H1 (cell line): ENCODE data around the gene SATB2. TPM values are rescaled to one million over a fixed set of nuclear protein-coding genes. Genes with fewer than 3 reads are reported as not detected.

Experiments
- CTCF ChIA-PET: fragments of 300-600 bp; sonication (Branson Sonifier 250); formaldehyde crosslinking; loops from one replicate; lab custom pipeline; 2021; ENCODE audit not compliant: partially characterized antibody; lab: Charles Lee
- POLR2A ChIA-PET: fragments of 300-600 bp; sonication (Branson Sonifier 250); formaldehyde crosslinking; loops from one replicate; lab custom pipeline; 2021; ENCODE audit warnings: inconsistent platforms; ENCODE audit not compliant: partially characterized antibody; lab: Charles Lee
- DNase-seq, 2 experiments: peaks; one replicate each; pipeline versions ENCODE4 v3.0.0 to v3.0.0-alpha.2; 2010 to 2022; ENCODE audit warnings: low spot score in 2 of 2, low read depth in 1 of 2, mixed read lengths in 1 of 2
- FAIRE-seq: peaks from 2 replicates; lab custom pipeline; 2011; peaks lifted over from hg19 to GRCh38; lab: Jason Lieb, UNC
- H2AFZ ChIP-seq: 2 replicates; pipeline ENCODE4 v1.8.1; 2012; ENCODE audit warnings: low read length, inconsistent platforms
- H2AK5ac ChIP-seq: 2 replicates; pipeline ENCODE4 v1.6.1; 2013; ENCODE audit warnings: low read depth, low read length
- H2BK120ac ChIP-seq: replicated peaks from 2 replicates; pipeline ENCODE3; 2013; ENCODE audit warnings: low read depth, low read length, inconsistent platforms
- H2BK12ac ChIP-seq: 2 replicates; pipeline ENCODE4 v1.6.1; 2013; ENCODE audit warnings: low read depth, low read length
- H2BK15ac ChIP-seq: 2 replicates; pipeline ENCODE4 v1.6.1; 2013; ENCODE audit warnings: low read length
- H2BK20ac ChIP-seq: 2 replicates; pipeline ENCODE4 v1.6.1; 2013; ENCODE audit warnings: low read length
- H2BK5ac ChIP-seq: 2 replicates; pipeline ENCODE4 v1.6.1; 2013; ENCODE audit warnings: low read depth, low read length
- H3K14ac ChIP-seq: 2 replicates; pipeline ENCODE4 v1.6.1; 2013; ENCODE audit warnings: inconsistent platforms; ENCODE audit not compliant: insufficient read length
- H3K18ac ChIP-seq: 2 replicates; pipeline ENCODE4 v1.6.1; 2013; ENCODE audit warnings: low read length; ENCODE audit errors: extremely low read depth
- H3K23ac ChIP-seq: 2 replicates; pipeline ENCODE4 v1.6.1; 2013; ENCODE audit warnings: inconsistent platforms; ENCODE audit not compliant: insufficient read length
- H3K23me2 ChIP-seq: 2 replicates; pipeline ENCODE4 v1.6.1; 2013; ENCODE audit warnings: low read depth, low read length
- H3K27ac ChIP-seq: 2 replicates; pipeline ENCODE4 v1.6.1; 2011; ENCODE audit warnings: low read depth, low read length, inconsistent platforms
- H3K27me3 ChIP-seq, 4 experiments: replicated peaks in 1 of 4; 1 replicate in 1 of 4; 2 replicates in 3 of 4; pipeline versions ENCODE4 v1.6.1 to v1.8.1; 2011 to 2013; ENCODE audit warnings: low read length in 3 of 4, mild to moderate bottlenecking in 3 of 4, inconsistent platforms in 2 of 4, mixed read lengths in 2 of 4, moderate library complexity in 1 of 4; ENCODE audit not compliant: control insufficient read depth in 3 of 4, insufficient read depth in 3 of 4; ENCODE audit errors: extremely low read depth in 1 of 4
- H3K36me3 ChIP-seq, 4 experiments: 2 replicates each; pipeline versions ENCODE4 v1.6.1 to v1.8.1; 2011 to 2013; ENCODE audit warnings: mild to moderate bottlenecking in 4 of 4, low read length in 3 of 4, moderate library complexity in 2 of 4, control low read depth in 1 of 4, inconsistent platforms in 1 of 4; ENCODE audit not compliant: insufficient read depth in 4 of 4, control insufficient read depth in 2 of 4
- H3K4ac ChIP-seq: replicated peaks from 2 replicates; pipeline ENCODE3; 2013; ENCODE audit warnings: low read length, low read depth, mixed read lengths, inconsistent platforms; ENCODE audit not compliant: insufficient read length
- H3K4me1 ChIP-seq, 4 experiments: replicated peaks in 1 of 4; 1 replicate in 1 of 4; 2 replicates in 3 of 4; pipeline versions ENCODE4 v1.6.1 to v1.8.1; 2011 to 2013; ENCODE audit warnings: low read length in 3 of 4, inconsistent platforms in 2 of 4, mixed read lengths in 1 of 4; ENCODE audit not compliant: insufficient read depth in 4 of 4, control insufficient read depth in 3 of 4
- H3K4me2 ChIP-seq, 2 experiments: 2 replicates each; pipeline versions ENCODE4 v1.6.1 to v1.8.1; 2011 to 2013; ENCODE audit warnings: low read depth in 2 of 2, low read length in 2 of 2, control low read depth in 1 of 2, inconsistent platforms in 1 of 2, mild to moderate bottlenecking in 1 of 2; ENCODE audit not compliant: insufficient read depth in 1 of 2
- H3K4me3 ChIP-seq, 4 experiments: fragments of 200-600, 300-600 bp in 1 of 4; sonication (generic), shearing (Covaris generic), sonication (Bioruptor Twin) in 1 of 4; 2 replicates each; pipeline versions ENCODE4 v1.5.1 to v1.8.1; 2011 to 2016; ENCODE audit warnings: low read length in 4 of 4, low read depth in 3 of 4, control low read depth in 2 of 4, inconsistent platforms in 2 of 4, mild to moderate bottlenecking in 2 of 4, mixed read lengths in 1 of 4, moderate library complexity in 1 of 4; ENCODE audit not compliant: insufficient read depth in 2 of 4; ENCODE audit errors: extremely low read depth in 1 of 4
- H3K56ac ChIP-seq: replicated peaks from 2 replicates; pipeline ENCODE3; 2013; ENCODE audit warnings: low read depth, mild to moderate bottlenecking, mixed read lengths, low read length, inconsistent platforms; ENCODE audit not compliant: insufficient read length
- H3K79me1 ChIP-seq: 2 replicates; pipeline ENCODE4 v1.6.1; 2013; ENCODE audit warnings: low read depth, low read length, control low read depth
- H3K79me2 ChIP-seq, 2 experiments: 2 replicates each; pipeline versions ENCODE4 v1.6.1 to v1.8.1; 2012 to 2013; ENCODE audit warnings: low read length in 2 of 2, mild to moderate bottlenecking in 2 of 2, inconsistent platforms in 1 of 2; ENCODE audit not compliant: insufficient read depth in 2 of 2, control insufficient read depth in 1 of 2
- H3K9ac ChIP-seq, 4 experiments: replicated peaks in 1 of 4; 1 replicate in 1 of 4; 2 replicates in 3 of 4; pipeline versions ENCODE4 v1.6.1 to v1.8.1; 2011 to 2013; ENCODE audit warnings: low read depth in 3 of 4, low read length in 3 of 4, control low read depth in 2 of 4, mild to moderate bottlenecking in 2 of 4, moderate library complexity in 2 of 4, inconsistent platforms in 1 of 4; ENCODE audit errors: extremely low read depth in 1 of 4
- H3K9me3 ChIP-seq, 2 experiments: 2 replicates each; pipeline versions ENCODE4 v1.6.1 to v1.8.1; 2012 to 2013; ENCODE audit warnings: mild to moderate bottlenecking in 2 of 2, moderate library complexity in 2 of 2, control low read depth in 1 of 2, inconsistent platforms in 1 of 2, low read depth in 1 of 2, low read length in 1 of 2, mixed read lengths in 1 of 2; ENCODE audit not compliant: insufficient read depth in 2 of 2
- H4K20me1 ChIP-seq, 2 experiments: replicated peaks in 1 of 2; 2 replicates each; pipeline versions ENCODE3 to v1.8.1; 2011 to 2013; ENCODE audit warnings: inconsistent platforms in 2 of 2, low read length in 2 of 2, mild to moderate bottlenecking in 1 of 2; ENCODE audit not compliant: insufficient read depth in 2 of 2, control insufficient read depth in 1 of 2
- H4K5ac ChIP-seq: 2 replicates; pipeline ENCODE4 v1.6.1; 2013; ENCODE audit warnings: low read length, low read depth, mixed read lengths, inconsistent platforms; ENCODE audit not compliant: insufficient read length
- H4K8ac ChIP-seq: 2 replicates; pipeline ENCODE4 v1.8.0; 2013; ENCODE audit warnings: mild to moderate bottlenecking, moderate library complexity, low read length, inconsistent platforms; ENCODE audit not compliant: insufficient read depth; ENCODE audit errors: extremely low read depth
- H4K91ac ChIP-seq: replicated peaks from 2 replicates; pipeline ENCODE3; 2013; ENCODE audit warnings: low read length, mixed read lengths, inconsistent platforms; ENCODE audit not compliant: insufficient read length
- CEBPB ChIP-seq: IDR thresholded peaks from 2 replicates; pipeline ENCODE4 v1.6.1; 2012; ENCODE audit warnings: low read depth, low read length
- PHF8 ChIP-seq: fragments of 200-600 bp; sonication (generic); conservative IDR thresholded peaks from 2 replicates; pipeline ENCODE4 v1.7.1; 2012; ENCODE audit warnings: low read depth, mild to moderate bottlenecking, inconsistent platforms, low read length, moderate library complexity
- WGBS, 2 experiments: shearing (Covaris generic) in 1 of 2; methylation state at CpG; one replicate each; pipeline versions ENCODE4 v1.1.6 to v1.1.7; 2013 to 2015; ENCODE audit warnings: low lambda C conversion rate in 2 of 2, mixed read lengths in 2 of 2, inconsistent platforms in 1 of 2, low coverage in 1 of 2, missing lambda C conversion rate in 1 of 2; ENCODE audit not compliant: insufficient replicate concordance in 2 of 2, insufficient coverage in 1 of 2, insufficient read length in 1 of 2; ENCODE audit errors: extremely low coverage in 1 of 2, missing lambda C conversion rate in 1 of 2; 5-methylcytosine and 5-hydroxymethylcytosine counted together
- polyA plus RNA-seq, 7 experiments: library from polyadenylated mRNA; depleted of rRNA in 3 of 7; stranded (reverse) in 5 of 7; unstranded in 2 of 7; fragments of >200 nt in 5 of 7; fragments of 200-250 nt in 2 of 7; gene quantifications; 1 replicate in 5 of 7; 2 replicates in 1 of 7; 4 replicates in 1 of 7; pipeline versions ENCODE4 v1.2.1 to v1.2.3, GENCODE V29; 2011 to 2013; ENCODE audit warnings: missing spikeins in 2 of 7, mixed read lengths in 2 of 7
- total RNA-seq: library from RNA; stranded (reverse); fragmentation: NEBNext Ultra II Directional; extraction: Animal tissue kit (Norgen Biotek cat#: 25700); gene quantifications from 2 replicates; pipeline ENCODE4 v1.2.1, GENCODE V29; 2021

Gene SATB2
- total and polyA plus RNA-seq, 2 of the 8 experiments (the other 6 are each of a cell fraction or from before 2014, with no cell fraction given), result 1.3 to 5.7 TPM

DNA sequence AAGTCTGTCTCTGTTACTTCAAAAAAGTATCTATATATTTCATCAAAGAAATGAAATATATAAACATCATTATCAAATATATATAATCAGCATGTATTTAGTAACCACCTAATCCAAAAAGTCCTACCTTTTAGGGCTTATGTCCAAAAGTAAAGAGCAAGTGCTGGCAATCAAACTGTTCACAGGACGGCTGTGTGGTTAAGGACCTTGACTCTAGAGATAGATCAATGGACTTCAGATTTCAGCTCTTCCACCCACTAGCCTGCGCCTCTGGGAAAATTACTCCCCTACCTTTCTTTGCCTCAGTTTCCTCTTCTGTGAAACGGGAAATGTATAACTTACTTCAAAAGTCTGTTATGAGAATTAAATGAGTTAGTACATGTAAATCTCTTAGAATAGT is 29.4 kb downstream of the SATB2 start:
- Histone ChIP-seq H3K9ac (no peak overlapping the region), H3K14ac (no peak overlapping the region), H3K79me2 (no peaks in the 10 kb centered on the region), H2BK5ac (no peak overlapping the region), H3K36me3 (no peaks in the 10 kb centered on the region), H2AFZ (no peak overlapping the region), H2BK20ac (no peak overlapping the region), H4K91ac (no peak overlapping the region), H3K4ac (no peak overlapping the region)
- DNase-seq, result no peak
- CTCF ChIA-PET, result interaction anchor here (0.8 kb wide), 1 partner anchor 42 kb away, joined by 3 read pairs; no protein-coding TSS in a partner anchor
- WGBS, 2 experiments, result 87% methylated on average over 3 of the region's 3 CpGs; no CpG with 5 or more reads in 1 of the 2 experiments
- no peak for TF ChIP-seq PHF8
- no peak for TF ChIP-seq CEBPB
- TF ChIP-seq, all 59 proteins: peak for 0
- Histone ChIP-seq H3K18ac (no peak overlapping the region), H4K20me1 (no peaks in the 10 kb centered on the region), H3K56ac (no peak overlapping the region), H3K27me3 (no peaks in the 10 kb centered on the region; a peak in 1 of 7 replicates), H3K9me3 (no peaks in the 10 kb centered on the region), H2BK15ac (no peak overlapping the region), H2BK12ac (no peak overlapping the region), H3K23me2 (no peaks in the 10 kb centered on the region), H3K4me3 (no peak overlapping the region), H4K8ac (no peak overlapping the region), H3K4me1 (peaks cover 0 to 10% (median 3%) of the 10 kb centered on the region in 4 experiments; a peak in 4 of 7 replicates), H3K79me1 (no peaks in the 10 kb centered on the region), H3K23ac (no peak overlapping the region), H4K5ac (no peak overlapping the region), H3K4me2 (no peak overlapping the region), H2AK5ac (no peak overlapping the region), H2BK120ac (no peak overlapping the region), H3K27ac (no peak overlapping the region)
- no peak for FAIRE-seq
- POLR2A ChIA-PET, result no interaction called here
